Esophagus muscularis mucosa (tissue), 4 donors: ENCODE measurements around the gene CCND3. TPM values are rescaled to one million over a fixed set of nuclear protein-coding genes. Genes with fewer than 3 reads are reported as not detected.

Experiments
- DNase-seq: peaks from one replicate; pipeline ENCODE4 v3.0.0-alpha.2; 2017; ENCODE audit errors: extremely low spot score
- H3K27ac ChIP-seq, 4 donors: fragments of 200-600 bp; sonication (generic); replicated peaks in 1 of 4; 1 replicate in 3 of 4; 2 replicates in 1 of 4; pipeline ENCODE4 v1.5.1; 2016 to 2019; ENCODE audit warnings: mild to moderate bottlenecking in 1 of 4
- H3K27me3 ChIP-seq, 4 donors: fragments of 200-600 bp; sonication (generic); one replicate each; pipeline versions ENCODE4 v1.5.1 to v1.6.0; 2016 to 2019
- H3K36me3 ChIP-seq, 4 donors: fragments of 200-600 bp; sonication (generic); one replicate each; pipeline ENCODE4 v1.5.1; 2016 to 2019
- H3K4me1 ChIP-seq, 4 donors: fragments of 200-600 bp; sonication (generic); one replicate each; pipeline ENCODE4 v1.5.1; 2016 to 2019
- H3K4me3 ChIP-seq, 4 donors: fragments of 200-600 bp; sonication (generic); 1 replicate in 2 of 4; 2 replicates in 2 of 4; pipeline ENCODE4 v1.5.1; 2016 to 2019; ENCODE audit warnings: mild to moderate bottlenecking in 4 of 4, moderate library complexity in 1 of 4
- H3K9me3 ChIP-seq, 4 donors: fragments of 200-600 bp; sonication (generic); 1 replicate in 3 of 4; 2 replicates in 1 of 4; pipeline ENCODE4 v1.5.1; 2016 to 2019
- EP300 ChIP-seq: sonication (generic); formaldehyde crosslinking; IDR thresholded peaks from one replicate; pipeline ENCODE4 v1.6.1; 2017; ENCODE audit warnings: antibody characterized with exemption
- POLR2A ChIP-seq: fragments of 450-650 bp; IDR thresholded peaks from one replicate; pipeline ENCODE4 v1.6.1; 2017; ENCODE audit warnings: antibody characterized with exemption, moderate library complexity, mild to moderate bottlenecking, low read depth
- POLR2AphosphoS5 ChIP-seq, 2 donors: sonication (generic); formaldehyde crosslinking; IDR thresholded peaks; one replicate each; pipeline ENCODE4 v1.6.1; 2017; ENCODE audit warnings: antibody characterized with exemption in 2 of 2
- WGBS: methylation state at CpG from one replicate; pipeline ENCODE4 v1.1.5; 2018; 5-methylcytosine and 5-hydroxymethylcytosine counted together
- intact Hi-C: fragments of 100-400 bp; cut with DNase I; formaldehyde crosslinking; loops from one replicate; pipeline ENCODE4 v1.15.1; 2023
- total RNA-seq, 4 donors: library from RNA; depleted of rRNA; stranded (reverse); fragments of >200 nt; gene quantifications; one replicate each; pipeline versions ENCODE4 v1.1.0 to v1.2.1, GENCODE V29; 2016
- TF ChIP-seq, protein P1 (sequence below), 3 experiments: fragments of 200-600 bp in 2 of 3; fragments of 450-650 bp in 1 of 3; sonication (generic) in 2 of 3; IDR thresholded peaks; one replicate each; pipeline ENCODE4 v1.5.1; 2017 to 2019; ENCODE audit warnings: antibody characterized with exemption in 3 of 3, mild to moderate bottlenecking in 2 of 3, moderate library complexity in 1 of 3

Gene CCND3
- total RNA-seq, result 100 to 1,000 TPM; 110 to 167 (median 133) TPM

DNA sequence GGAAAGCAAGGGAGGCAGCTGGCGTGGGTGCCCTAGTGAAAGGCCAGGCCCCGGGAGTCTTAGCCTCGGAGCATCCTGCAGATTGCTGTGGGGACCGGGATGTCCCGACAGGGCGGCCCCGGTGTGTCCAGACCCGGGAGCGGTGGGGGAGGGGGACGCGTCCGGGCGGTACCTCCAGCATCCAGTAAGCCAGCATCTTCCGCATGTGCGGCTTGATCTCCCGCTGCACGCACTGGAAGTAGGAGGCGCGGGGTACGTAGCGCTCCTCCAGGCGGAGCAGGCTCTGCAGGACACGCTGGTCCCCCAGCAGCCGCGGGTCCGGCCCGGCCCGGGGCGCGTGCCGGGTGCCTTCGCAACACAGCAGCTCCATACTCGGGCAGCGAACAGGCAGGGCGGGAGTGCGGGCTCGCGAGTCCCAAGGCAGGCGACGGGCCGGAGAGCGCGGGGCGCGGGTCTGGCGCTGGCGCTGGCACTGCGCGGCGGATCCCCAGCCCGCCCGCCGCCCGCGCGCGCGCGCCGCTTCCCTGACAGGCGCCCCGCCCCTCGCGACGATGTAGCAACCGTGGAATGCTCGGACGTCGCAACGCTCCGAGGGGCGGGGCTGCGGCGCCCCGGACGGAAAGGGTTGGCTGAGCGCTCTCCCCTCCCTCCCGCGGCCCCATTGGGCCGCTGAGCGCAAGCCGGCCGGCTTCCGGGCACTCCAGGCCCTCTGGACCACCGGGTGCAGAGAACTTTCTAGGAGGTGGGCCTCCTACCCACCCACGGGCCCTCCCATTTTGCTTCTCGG is at the start of gene CCND3:
CCND3 (minus strand) TSS at position 529 of the 787 bp plus-strand sequence; CDS start at position 370, 159 bp downstream.
- peak; percentile 95 for DNase-seq
- peak; percentile 63 to 72 for TF ChIP-seq POLR2AphosphoS5 (IDR thresholded peaks at IDR 0.05)
- TF ChIP-seq EP300, result no peak
- no peak for TF ChIP-seq POLR2A
- TF ChIP-seq, protein P1, sequence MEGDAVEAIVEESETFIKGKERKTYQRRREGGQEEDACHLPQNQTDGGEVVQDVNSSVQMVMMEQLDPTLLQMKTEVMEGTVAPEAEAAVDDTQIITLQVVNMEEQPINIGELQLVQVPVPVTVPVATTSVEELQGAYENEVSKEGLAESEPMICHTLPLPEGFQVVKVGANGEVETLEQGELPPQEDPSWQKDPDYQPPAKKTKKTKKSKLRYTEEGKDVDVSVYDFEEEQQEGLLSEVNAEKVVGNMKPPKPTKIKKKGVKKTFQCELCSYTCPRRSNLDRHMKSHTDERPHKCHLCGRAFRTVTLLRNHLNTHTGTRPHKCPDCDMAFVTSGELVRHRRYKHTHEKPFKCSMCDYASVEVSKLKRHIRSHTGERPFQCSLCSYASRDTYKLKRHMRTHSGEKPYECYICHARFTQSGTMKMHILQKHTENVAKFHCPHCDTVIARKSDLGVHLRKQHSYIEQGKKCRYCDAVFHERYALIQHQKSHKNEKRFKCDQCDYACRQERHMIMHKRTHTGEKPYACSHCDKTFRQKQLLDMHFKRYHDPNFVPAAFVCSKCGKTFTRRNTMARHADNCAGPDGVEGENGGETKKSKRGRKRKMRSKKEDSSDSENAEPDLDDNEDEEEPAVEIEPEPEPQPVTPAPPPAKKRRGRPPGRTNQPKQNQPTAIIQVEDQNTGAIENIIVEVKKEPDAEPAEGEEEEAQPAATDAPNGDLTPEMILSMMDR (IDR thresholded peaks at IDR 0.05), result no peak
- 0% methylated on average over 4 of the region's 87 CpGs for WGBS
- intact Hi-C loops, result no loop called here
- Histone ChIP-seq H3K27me3 (no peaks in the 10 kb centered on the region), H3K27ac (peak within 1 kb of the TSS; percentile 86 to 96 (median 92)), H3K4me3 (peak within 1 kb of the TSS; percentile 76 to 94 (median 89)), H3K9me3 (no peaks in the 10 kb centered on the region), H3K4me1 (peaks cover 48 to 61% (median 53%) of the 10 kb centered on the region in 4 donors), H3K36me3 (peaks cover 0 to 19% (median 9%) of the 10 kb centered on the region in 4 donors)

DNA sequence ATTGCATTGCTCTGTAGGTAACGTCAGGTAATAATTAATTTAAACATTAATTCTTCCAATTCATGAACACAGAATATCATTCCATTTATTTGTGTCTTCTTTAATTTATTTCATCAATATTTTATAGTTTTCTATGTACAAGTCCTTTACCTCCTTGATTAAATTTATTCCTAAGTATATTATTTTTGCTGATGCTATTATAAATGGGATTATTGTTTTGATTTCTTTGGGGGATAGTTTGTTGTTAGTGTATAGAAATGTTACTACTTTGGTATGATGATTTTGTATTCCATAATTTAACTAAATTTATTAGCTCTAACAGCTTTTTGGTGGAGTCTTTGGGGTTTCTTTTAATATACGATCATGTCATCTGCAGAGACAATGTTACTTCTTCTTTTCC is 44.7 kb upstream of the CCND3 start:
- intact Hi-C loops, result no loop called here
- H3K36me3 ChIP-seq, result no peaks in the 10 kb centered on the region
- WGBS, result 94% methylated on average over 2 of the region's 2 CpGs
- H3K27me3 ChIP-seq, result no peaks in the 10 kb centered on the region
- no peak overlapping the region for H3K4me3 ChIP-seq
- H3K9me3 ChIP-seq, result no peaks in the 10 kb centered on the region
- TF ChIP-seq, protein P1 (IDR thresholded peaks at IDR 0.05), result no peak
- TF ChIP-seq POLR2AphosphoS5 (IDR thresholded peaks at IDR 0.05) (no peak), EP300 (no peak), POLR2A (no peak)
- no peak overlapping the region for H3K27ac ChIP-seq
- H3K4me1 ChIP-seq, result no peaks in the 10 kb centered on the region
- no peak for DNase-seq

DNA sequence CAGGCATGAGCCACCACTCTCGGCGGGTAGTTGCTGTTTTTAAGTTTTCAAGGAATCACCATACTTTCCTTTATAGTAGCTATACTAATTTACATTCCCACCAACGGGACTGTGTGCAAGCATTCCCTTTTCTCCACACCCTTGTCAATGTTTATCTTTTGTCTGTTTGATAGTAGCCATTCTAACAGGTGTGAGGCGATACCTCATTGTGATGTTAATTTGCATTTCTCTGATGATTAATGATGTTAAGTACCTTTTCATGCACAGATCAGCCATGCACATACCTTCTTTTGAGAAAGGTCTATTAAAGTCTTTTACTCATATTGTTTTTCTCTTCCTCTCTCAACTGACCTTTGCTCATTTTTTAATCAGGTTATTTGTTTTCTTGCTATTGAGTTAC is 43.0 kb upstream of the CCND3 start:
- DNase-seq, result no peak
- Histone ChIP-seq H3K36me3 (no peaks in the 10 kb centered on the region), H3K4me1 (no peaks in the 10 kb centered on the region), H3K27me3 (no peaks in the 10 kb centered on the region), H3K4me3 (no peak overlapping the region), H3K27ac (no peak overlapping the region), H3K9me3 (no peaks in the 10 kb centered on the region)
- 51% methylated on average over 4 of the region's 4 CpGs for WGBS
- TF ChIP-seq POLR2A, result no peak
- no peak for TF ChIP-seq EP300
- TF ChIP-seq, protein P1 (IDR thresholded peaks at IDR 0.05), result no peak
- TF ChIP-seq POLR2AphosphoS5 (IDR thresholded peaks at IDR 0.05), result no peak
- intact Hi-C loops, result no loop called here

DNA sequence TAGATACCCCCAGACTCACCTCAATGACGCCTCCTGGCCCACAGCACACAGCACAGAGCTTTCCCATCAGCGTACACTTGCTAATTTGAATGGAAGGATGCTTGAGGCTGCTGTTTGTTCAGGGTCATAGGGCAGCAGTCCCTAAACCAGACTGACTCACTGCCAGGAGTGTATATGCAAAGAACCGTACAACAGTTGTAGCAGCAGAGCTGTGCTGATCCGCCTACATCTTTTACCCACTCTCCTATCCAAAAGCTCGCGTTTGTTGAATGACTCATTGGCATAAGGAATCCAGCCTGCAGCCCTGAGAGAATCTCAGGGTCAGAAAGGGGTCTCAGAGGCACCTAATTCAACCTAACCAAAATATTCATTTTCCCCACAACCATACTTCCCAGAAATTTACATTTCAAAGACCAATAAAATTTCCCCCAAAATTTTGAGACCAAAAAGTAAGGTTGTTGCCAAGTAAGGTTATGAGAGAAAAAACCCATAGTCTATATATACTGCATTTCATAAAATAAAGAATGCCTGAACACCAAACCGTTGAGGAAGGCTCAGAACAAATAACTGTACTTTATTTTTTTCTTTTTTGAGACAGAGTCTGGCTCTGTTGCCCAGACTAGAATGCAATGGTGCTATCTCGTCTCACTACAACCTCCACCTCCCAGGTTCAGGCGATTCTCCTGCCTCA is 35.3 kb upstream of the CCND3 start:
- TF ChIP-seq POLR2AphosphoS5 (IDR thresholded peaks at IDR 0.05), result no peak
- TF ChIP-seq, protein P1 (IDR thresholded peaks at IDR 0.05), result no peak
- TF ChIP-seq EP300, result no peak
- TF ChIP-seq POLR2A, result no peak
- peaks cover 0 to 6% (median 2%) of the 10 kb centered on the region in 4 donors for H3K4me1 ChIP-seq
- H3K4me3 ChIP-seq, result no peak overlapping the region
- intact Hi-C loops, result no loop called here
- H3K27ac ChIP-seq, result no peak overlapping the region
- H3K36me3 ChIP-seq, result no peaks in the 10 kb centered on the region
- H3K27me3 ChIP-seq, result no peaks in the 10 kb centered on the region
- DNase-seq, result no peak
- 67% methylated on average over 9 of the region's 9 CpGs for WGBS
- H3K9me3 ChIP-seq, result no peaks in the 10 kb centered on the region
